Epithelial cell of proximal tubule (primary cell): ENCODE measurements around the gene RANBP1. TPM values are rescaled to one million over a fixed set of nuclear protein-coding genes. Genes with fewer than 3 reads are reported as not detected.
A peak's percentile ranks its signal among the peaks of the same experiment; 100 is the strongest.

Experiments
- DNase-seq: peaks from one replicate; pipeline ENCODE4 v3.0.0-alpha.2; 2011; ENCODE audit warnings: low read depth
- H3K4me3 ChIP-seq: 2 replicates; pipeline ENCODE4 v1.5.1; 2011; ENCODE audit warnings: low read depth, mild to moderate bottlenecking, low read length
- CTCF ChIP-seq: conservative IDR thresholded peaks from 2 replicates; pipeline ENCODE4 v1.5.1; 2012; ENCODE audit warnings: low read depth, mild to moderate bottlenecking, low read length
- total RNA-seq: library from RNA; depleted of rRNA; stranded (reverse); fragments of >200 nt; gene quantifications from 2 replicates; pipeline ENCODE4 v1.2.3, GENCODE V29; 2015

RANBP1 gene
- total RNA-seq, 1 donor from 2014 or later, result 1,034 TPM

- no peak for DNase-seq
- no peak for TF ChIP-seq CTCF
- H3K4me3 ChIP-seq, result no peak overlapping the region
These were observed 12.1 kb downstream of the RANBP1 start for GRCh38 chr22:20127869-20128618.

- no peak for TF ChIP-seq CTCF
- no peak overlapping the region for H3K4me3 ChIP-seq
- DNase-seq, result no peak
These were observed 12.7 kb downstream of the RANBP1 start for GRCh38 chr22:20128619-20128901.

- peak; percentile 57 for TF ChIP-seq CTCF
- no peak for DNase-seq
- no peak overlapping the region for H3K4me3 ChIP-seq
These were observed 13.2 kb downstream of the RANBP1 start for GRCh38 chr22:20128902-20129746.

GRCh38 chr22:20129747-20130014 is 13.8 kb downstream of the RANBP1 start:
- no peak for TF ChIP-seq CTCF
- H3K4me3 ChIP-seq, result no peak overlapping the region
- DNase-seq, result no peak

- no peak for DNase-seq
- TF ChIP-seq CTCF, result no peak
- no peak overlapping the region for H3K4me3 ChIP-seq
These were observed 14.4 kb downstream of the RANBP1 start for GRCh38 chr22:20130319-20130718.

GRCh38 chr22:20130731-20131596 is 15.1 kb downstream of the RANBP1 start:
- TF ChIP-seq CTCF, result no peak
- no peak for DNase-seq
- peak overlapping the region; percentile 85 for H3K4me3 ChIP-seq
